ENCODE measurements around the gene AQP6.

AQP6 gene

GRCh38 chr12:50006754-50007442, 34.2 kb downstream of the AQP6 start:
- DNase-seq = no peak

DNA sequence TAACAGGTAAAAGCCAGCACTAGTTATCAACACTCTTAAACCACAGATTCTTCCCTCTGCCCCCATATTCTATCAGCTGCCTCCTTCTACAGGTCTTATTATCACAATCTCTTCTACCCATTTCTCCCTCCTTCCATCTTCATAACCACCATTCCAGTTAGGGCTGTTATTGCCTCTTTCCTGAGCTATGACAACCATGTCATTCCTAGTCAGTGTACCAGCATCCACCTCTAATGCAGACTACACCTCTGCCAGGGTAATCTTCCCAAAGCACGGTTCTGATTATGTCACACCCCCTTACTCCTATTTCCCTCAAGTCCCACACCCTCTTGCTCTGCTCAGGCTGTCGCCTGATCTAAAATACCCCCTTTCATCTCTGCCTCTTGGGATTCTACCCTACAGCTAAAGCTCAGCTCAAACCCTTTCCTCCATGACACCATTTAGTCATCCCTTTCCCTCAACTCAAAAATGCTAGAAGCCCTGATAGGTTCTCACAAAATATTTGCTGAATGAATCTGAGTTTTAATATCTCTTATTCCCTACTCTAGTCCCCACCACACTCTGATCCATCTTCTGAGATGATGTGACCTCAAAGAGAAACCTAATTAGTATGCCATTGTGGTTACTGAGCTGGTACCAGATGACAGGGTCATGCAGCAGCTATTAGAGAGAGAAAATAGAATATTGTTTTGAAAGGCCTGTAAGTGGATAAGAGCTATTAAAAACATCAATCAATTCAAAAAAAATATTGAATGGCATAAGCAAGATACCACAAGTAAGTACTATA, 40.8 kb downstream of the AQP6 start:
- no peak for DNase-seq

- DNase-seq = no peak
Observed at GRCh38 chr12:50014342-50014741, 41.6 kb downstream of the AQP6 start.

- DNase-seq = no peak
Observed at GRCh38 chr12:50016501-50017475, 44.0 kb downstream of the AQP6 start.

GRCh38 chr12:50017641-50018040, 44.9 kb downstream of the AQP6 start:
- DNase-seq = no peak

- no peak for DNase-seq
Observed at GRCh38 chr12:50018154-50018553, 45.4 kb downstream of the AQP6 start.

DNA sequence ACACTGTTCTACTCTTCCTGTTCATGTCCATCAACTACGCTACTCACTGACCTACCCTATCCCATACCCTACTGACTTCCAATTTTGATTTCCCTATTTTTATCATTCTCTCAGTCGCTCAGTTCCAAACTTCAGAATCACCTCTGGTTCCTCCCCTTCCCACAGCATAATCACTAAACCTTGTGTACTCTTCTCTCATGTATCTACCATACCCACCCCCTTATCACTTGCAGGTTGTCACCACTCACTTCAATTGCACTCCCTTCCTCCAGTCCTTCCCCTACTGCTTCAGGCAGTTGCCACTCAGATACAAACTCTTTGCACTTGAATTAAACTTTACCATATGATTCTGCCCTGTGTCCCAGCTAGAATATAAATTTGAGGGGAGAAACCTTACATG, 46.2 kb downstream of the AQP6 start:
- no peak for DNase-seq

GRCh38 chr12:50019524-50019923, 46.8 kb downstream of the AQP6 start:
- DNase-seq = no peak

GRCh38 chr12:50021031-50021430, 48.3 kb downstream of the AQP6 start:
- no peak for DNase-seq

DNA sequence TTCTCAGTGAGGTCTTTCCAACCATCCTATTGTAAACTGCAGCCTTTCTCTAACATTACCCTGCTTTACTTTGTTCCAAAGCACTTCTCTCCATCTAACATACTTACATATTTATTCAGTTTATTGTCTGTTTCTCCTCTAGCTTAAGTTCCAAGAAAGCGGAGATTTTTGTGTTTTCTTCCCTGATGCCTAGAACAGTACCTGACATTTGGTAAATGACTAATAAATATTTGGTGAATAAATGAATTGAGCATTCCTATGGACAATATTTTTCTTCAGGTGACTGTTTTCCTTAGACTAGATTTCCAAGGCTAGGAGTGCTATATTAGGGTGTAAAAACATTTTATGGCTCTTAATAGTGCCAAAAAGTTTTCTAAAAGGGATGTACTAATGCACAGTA, 50.2 kb downstream of the AQP6 start:
- DNase-seq = no peak

- DNase-seq = no peak
Observed at GRCh38 chr12:50024227-50024626, 51.5 kb downstream of the AQP6 start.

DNA sequence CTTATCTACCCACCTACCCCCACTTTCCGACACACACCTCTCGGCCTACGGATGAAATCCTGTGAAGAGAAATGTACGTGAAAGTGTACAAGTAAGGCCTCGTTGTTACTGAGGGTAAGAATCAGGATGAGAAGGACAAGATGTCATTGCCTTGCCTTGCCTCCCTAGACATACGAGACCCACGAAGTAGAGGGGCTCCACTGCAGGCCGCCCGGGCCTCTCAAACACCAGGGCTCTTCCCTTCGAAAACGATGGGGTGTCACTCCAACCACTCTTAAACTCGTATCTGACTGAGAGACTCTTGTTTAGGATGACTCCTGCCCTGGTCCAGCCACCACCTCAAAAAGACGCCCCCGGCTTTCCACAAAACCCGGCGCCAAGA, 52.0 kb downstream of the AQP6 start:
- no peak for DNase-seq

DNA sequence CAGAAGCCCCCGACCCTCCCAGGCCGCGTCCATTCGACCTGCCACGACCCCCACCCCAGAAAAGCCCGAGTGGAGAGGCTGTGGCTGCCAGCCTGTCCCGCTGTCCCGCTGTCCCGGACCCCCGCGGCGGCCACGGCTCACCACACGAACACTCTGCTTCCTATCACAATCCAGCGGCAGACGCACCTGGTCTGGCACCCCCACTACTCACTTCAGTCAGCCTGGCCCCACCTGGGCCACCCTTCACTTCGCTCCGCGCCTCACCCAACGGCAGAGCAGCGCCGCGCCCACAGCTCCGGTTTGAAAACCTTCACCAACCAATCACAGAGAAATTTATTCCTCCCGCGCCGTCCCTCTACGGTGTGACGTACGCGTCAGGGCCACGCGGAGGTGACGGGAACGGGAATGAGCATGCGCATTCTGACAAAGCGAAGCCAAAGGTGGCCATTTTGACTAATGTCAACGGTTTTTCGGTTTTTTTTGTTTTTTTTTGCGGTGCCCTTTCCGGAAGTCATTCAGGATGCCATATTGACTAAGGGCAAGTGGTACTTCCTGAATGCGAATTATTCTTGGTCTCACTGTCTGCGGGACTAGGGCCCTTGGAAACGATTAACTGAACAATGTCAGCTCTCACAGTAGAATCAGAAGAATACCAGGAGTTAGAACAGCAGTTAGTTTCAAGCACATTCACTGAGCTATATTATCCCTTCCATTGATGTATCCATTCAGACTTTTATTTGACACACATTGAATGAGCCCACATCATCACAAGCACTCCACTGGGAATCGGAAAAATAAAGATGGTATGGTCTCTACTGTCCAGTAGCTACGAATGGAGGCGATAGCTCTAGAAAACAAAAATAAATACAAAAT, 52.7 kb downstream of the AQP6 start, which contains the start of gene RACGAP1:
RACGAP1 (minus strand) TSS at position 308 of the 873 bp plus-strand sequence. CDS start 8,779 bp downstream, outside the sequence.
- DNase-seq = peak; percentile 99

GRCh38 chr12:50026691-50027090, 53.9 kb downstream of the AQP6 start:
- DNase-seq = no peak

Data from NCI-H1436 (cell line).